ENCODE results near the gene TMEM171.

DNA sequence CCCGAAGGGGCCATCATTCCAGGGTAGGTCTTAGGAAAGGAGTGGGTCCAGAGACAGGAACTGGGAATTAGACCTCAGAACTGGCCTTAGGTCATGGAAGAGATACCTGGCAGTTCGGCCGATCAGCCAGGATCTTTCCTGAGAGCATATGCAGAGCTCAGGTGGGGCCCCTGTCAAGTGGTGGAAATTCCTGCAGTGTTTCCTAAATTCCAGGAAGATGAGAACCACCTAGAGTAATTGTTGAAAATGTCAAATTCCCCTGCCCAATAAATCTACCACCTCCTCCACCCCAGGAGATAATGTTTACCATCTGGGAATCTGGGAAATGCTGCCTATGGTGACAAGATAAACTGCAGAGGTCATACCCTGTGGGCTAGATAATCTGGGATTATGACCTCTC is 14.6 kb downstream of the TMEM171 start:
- no peak for TF ChIP-seq EZH2 (IDR thresholded peaks at IDR 0.05)
- TF ChIP-seq, protein P1, sequence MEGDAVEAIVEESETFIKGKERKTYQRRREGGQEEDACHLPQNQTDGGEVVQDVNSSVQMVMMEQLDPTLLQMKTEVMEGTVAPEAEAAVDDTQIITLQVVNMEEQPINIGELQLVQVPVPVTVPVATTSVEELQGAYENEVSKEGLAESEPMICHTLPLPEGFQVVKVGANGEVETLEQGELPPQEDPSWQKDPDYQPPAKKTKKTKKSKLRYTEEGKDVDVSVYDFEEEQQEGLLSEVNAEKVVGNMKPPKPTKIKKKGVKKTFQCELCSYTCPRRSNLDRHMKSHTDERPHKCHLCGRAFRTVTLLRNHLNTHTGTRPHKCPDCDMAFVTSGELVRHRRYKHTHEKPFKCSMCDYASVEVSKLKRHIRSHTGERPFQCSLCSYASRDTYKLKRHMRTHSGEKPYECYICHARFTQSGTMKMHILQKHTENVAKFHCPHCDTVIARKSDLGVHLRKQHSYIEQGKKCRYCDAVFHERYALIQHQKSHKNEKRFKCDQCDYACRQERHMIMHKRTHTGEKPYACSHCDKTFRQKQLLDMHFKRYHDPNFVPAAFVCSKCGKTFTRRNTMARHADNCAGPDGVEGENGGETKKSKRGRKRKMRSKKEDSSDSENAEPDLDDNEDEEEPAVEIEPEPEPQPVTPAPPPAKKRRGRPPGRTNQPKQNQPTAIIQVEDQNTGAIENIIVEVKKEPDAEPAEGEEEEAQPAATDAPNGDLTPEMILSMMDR (IDR thresholded peaks at IDR 0.05): no peak
- TF ChIP-seq EZH2phosphoT487 (IDR thresholded peaks at IDR 0.05): no peak

Data from neural progenitor cell (in vitro differentiated cells).